Nephron (organoid): Measurements from ENCODE around the gene ANXA4.

Experiments used
- H3K27ac Mint-ChIP-seq, 3 experiments: 2 replicates each; pipeline ENCODE4 v1.8.0; 2020; ENCODE audit warnings: mixed read lengths in 3 of 3, mild to moderate bottlenecking in 2 of 3, moderate library complexity in 1 of 3
- H3K27me3 Mint-ChIP-seq: 2 replicates; pipeline ENCODE4 v1.8.0; 2021; ENCODE audit warnings: low read depth, mild to moderate bottlenecking, moderate library complexity, mixed read lengths
- H3K36me3 Mint-ChIP-seq: 2 replicates; pipeline ENCODE4 v1.8.0; 2020; ENCODE audit warnings: low read depth, mixed read lengths
- H3K4me1 Mint-ChIP-seq: 2 replicates; pipeline ENCODE4 v1.8.0; 2020; ENCODE audit warnings: mixed read lengths
- H3K4me3 Mint-ChIP-seq, 3 experiments: 2 replicates each; pipeline ENCODE4 v1.8.0; 2020; ENCODE audit warnings: mild to moderate bottlenecking in 3 of 3, mixed read lengths in 3 of 3, moderate library complexity in 2 of 3
- H3K9me3 Mint-ChIP-seq: 2 replicates; pipeline ENCODE4 v1.8.0; 2020; ENCODE audit warnings: mixed read lengths
- TF ChIP-seq, protein P1 (sequence below), 3 experiments: fragments of 200-600 bp; sonication (generic); IDR thresholded peaks; one replicate each; pipeline ENCODE4 v1.5.0; 2021; ENCODE audit warnings: antibody characterized with exemption in 3 of 3; ENCODE audit not compliant: unreplicated experiment in 3 of 3

The ANXA4 gene

GRCh38 chr2:69695850-69696216, 46.1 kb upstream of the ANXA4 start:
- peaks cover 11% of the 10 kb centered on the region for H3K4me1 Mint-ChIP-seq
- H3K9me3 Mint-ChIP-seq, result no peaks in the 10 kb centered on the region
- H3K36me3 Mint-ChIP-seq, result no peaks in the 10 kb centered on the region
- H3K27ac Mint-ChIP-seq, result no peak overlapping the region
- TF ChIP-seq, protein P1, sequence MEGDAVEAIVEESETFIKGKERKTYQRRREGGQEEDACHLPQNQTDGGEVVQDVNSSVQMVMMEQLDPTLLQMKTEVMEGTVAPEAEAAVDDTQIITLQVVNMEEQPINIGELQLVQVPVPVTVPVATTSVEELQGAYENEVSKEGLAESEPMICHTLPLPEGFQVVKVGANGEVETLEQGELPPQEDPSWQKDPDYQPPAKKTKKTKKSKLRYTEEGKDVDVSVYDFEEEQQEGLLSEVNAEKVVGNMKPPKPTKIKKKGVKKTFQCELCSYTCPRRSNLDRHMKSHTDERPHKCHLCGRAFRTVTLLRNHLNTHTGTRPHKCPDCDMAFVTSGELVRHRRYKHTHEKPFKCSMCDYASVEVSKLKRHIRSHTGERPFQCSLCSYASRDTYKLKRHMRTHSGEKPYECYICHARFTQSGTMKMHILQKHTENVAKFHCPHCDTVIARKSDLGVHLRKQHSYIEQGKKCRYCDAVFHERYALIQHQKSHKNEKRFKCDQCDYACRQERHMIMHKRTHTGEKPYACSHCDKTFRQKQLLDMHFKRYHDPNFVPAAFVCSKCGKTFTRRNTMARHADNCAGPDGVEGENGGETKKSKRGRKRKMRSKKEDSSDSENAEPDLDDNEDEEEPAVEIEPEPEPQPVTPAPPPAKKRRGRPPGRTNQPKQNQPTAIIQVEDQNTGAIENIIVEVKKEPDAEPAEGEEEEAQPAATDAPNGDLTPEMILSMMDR (IDR thresholded peaks at IDR 0.05; ENCODE audit: unreplicated experiment in 3 of 3), result no peak
- H3K27me3 Mint-ChIP-seq, result peaks cover 3% of the 10 kb centered on the region
- no peak overlapping the region for H3K4me3 Mint-ChIP-seq

DNA sequence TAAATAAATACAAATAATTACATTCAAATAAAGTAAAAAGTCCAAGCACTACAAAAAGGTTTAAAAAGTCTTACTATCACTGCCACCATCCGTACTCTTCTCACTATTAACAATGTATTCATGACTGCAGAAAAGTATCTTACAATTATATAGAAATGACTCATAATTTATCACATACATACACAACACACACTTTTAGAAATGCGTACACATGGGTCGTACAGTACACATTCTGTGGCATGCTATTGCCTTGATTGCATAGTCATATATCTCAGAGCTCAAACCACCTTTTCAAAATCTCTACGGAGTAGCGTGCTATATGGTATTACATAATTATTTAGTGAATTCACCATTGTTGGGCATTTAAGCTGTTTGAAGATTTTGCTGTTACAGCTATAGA, 41.6 kb upstream of the ANXA4 start:
- H3K4me3 Mint-ChIP-seq, result no peak overlapping the region
- no peak overlapping the region for H3K27ac Mint-ChIP-seq
- no peaks in the 10 kb centered on the region for H3K9me3 Mint-ChIP-seq
- peaks cover 1% of the 10 kb centered on the region for H3K4me1 Mint-ChIP-seq
- TF ChIP-seq, protein P1 (IDR thresholded peaks at IDR 0.05; ENCODE audit: unreplicated experiment in 3 of 3), result no peak
- H3K27me3 Mint-ChIP-seq, result peaks cover 3% of the 10 kb centered on the region
- H3K36me3 Mint-ChIP-seq, result no peaks in the 10 kb centered on the region

DNA sequence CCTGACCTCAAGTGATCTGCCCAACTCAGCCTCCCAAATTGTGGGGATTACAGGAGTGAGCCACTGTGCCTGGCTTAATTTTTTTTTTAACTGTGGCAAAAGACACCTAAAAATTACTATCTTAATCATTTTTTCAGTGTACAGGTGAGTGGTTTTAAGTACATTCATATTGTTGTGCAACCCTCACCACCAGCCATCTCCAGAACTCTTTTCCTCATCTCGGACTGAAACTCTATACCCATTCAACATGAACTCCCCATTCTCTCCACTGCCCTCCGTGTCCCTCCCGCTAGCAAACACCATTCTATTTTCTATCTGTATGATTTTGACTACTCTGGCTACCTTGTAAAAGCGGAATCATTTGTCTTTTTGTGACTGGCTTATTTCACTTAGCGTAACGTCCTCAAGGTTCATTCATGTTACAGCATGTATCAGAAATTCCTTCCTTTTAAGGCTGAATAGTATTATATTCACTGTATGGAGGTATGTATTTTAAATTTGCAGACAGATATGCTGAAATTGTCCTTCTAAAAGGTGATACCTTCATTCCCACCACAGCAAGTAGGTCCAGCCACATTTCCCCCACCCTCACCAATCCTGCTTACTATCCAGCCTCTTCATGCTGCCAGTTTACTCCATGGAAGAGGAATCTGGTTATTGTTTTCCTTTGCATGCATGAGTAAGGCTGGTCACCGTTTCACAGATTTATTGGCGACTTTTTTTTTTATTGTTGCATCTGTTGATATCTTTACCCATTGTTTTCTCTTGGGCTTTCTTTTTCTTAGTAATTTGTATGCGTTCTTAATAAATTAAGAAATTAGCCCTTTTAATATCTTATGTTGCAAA, 40.6 kb upstream of the ANXA4 start:
- Mint-ChIP-seq H3K4me1 (no peaks in the 10 kb centered on the region), H3K27me3 (peaks cover 3% of the 10 kb centered on the region), H3K9me3 (no peaks in the 10 kb centered on the region), H3K27ac (no peak overlapping the region), H3K36me3 (no peaks in the 10 kb centered on the region), H3K4me3 (no peak overlapping the region)
- TF ChIP-seq, protein P1 (IDR thresholded peaks at IDR 0.05; ENCODE audit: unreplicated experiment in 3 of 3), result no peak

DNA sequence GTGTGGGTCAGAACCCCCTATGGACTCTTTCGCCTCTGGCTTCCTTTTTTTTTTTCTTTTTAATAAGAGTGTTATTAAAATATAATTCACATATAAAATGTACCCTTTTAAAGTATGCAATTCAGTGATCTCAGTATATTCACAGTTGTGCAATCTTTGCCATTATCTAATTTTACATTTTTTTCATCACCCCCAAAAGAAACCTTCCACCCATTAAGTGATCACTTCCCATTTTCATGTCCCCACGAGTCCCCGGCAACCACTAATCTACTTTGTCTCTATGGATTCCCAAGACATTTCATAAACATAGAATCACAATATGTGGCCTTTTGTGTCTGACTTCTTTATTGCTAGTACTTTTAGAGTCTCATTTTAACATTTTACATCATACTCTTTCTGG, 38.7 kb upstream of the ANXA4 start:
- Mint-ChIP-seq H3K4me3 (no peak overlapping the region), H3K27ac (no peak overlapping the region), H3K9me3 (no peaks in the 10 kb centered on the region), H3K36me3 (no peaks in the 10 kb centered on the region), H3K27me3 (peaks cover 3% of the 10 kb centered on the region), H3K4me1 (no peaks in the 10 kb centered on the region)
- TF ChIP-seq, protein P1 (IDR thresholded peaks at IDR 0.05; ENCODE audit: unreplicated experiment in 3 of 3), result no peak

DNA sequence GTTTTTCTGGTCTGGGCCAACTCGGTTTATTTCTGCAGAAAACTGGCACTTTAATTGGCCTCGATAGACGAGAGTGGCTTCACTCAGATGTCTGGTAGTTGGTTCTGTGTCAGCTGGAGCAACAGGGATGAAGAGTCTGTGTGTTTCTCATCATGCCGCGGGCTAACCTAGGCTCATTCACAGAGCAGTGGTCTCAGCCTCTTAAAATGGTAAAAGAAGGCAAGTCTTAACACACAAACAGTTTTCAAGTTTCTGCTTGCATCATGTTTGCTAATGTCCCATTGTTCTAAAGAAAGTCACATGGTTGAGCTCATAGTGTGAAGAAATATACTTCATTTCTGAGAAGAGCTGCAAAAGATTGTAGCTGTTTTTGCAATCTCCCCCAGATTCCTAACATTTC, 37.5 kb upstream of the ANXA4 start:
- H3K27me3 Mint-ChIP-seq, result no peaks in the 10 kb centered on the region
- H3K4me1 Mint-ChIP-seq, result no peaks in the 10 kb centered on the region
- no peak overlapping the region for H3K27ac Mint-ChIP-seq
- TF ChIP-seq, protein P1 (IDR thresholded peaks at IDR 0.05; ENCODE audit: unreplicated experiment in 3 of 3), result no peak
- H3K36me3 Mint-ChIP-seq, result no peaks in the 10 kb centered on the region
- peaks cover 2% of the 10 kb centered on the region for H3K9me3 Mint-ChIP-seq
- H3K4me3 Mint-ChIP-seq, result no peak overlapping the region

DNA sequence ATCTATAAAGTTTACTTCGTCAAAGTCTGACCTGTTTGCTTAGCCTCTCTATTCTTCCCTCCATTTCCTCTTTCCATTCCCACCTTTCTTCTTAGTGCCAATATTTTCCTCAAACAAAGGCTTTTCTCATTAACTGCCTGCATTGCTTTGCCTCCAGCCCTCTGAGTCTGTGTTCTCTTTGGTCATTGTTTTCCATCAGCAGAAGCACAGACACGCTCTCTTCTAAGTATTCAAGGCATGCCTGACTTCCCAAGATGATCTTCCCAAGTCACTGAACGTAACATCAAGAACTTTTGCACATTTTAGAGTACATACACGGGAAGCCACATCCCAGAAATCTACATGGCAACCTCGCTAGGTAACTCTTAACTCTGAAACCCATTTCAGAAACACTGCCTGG, 32.6 kb upstream of the ANXA4 start:
- H3K4me1 Mint-ChIP-seq, result no peaks in the 10 kb centered on the region
- H3K4me3 Mint-ChIP-seq, result no peak overlapping the region
- TF ChIP-seq, protein P1 (IDR thresholded peaks at IDR 0.05; ENCODE audit: unreplicated experiment in 3 of 3), result no peak
- H3K27ac Mint-ChIP-seq, result no peak overlapping the region
- no peaks in the 10 kb centered on the region for H3K36me3 Mint-ChIP-seq
- peaks cover 6% of the 10 kb centered on the region for H3K9me3 Mint-ChIP-seq
- no peaks in the 10 kb centered on the region for H3K27me3 Mint-ChIP-seq
